T47D (cell line): Measurements from ENCODE around the gene PRKCH.
"Not testable (repeated sequence)": the region's sequence is repeated elsewhere in the genome, so short reads cannot be mapped to it uniquely, and the experiment has no call there.

Experiments used
- DNase-seq, 2 experiments: peaks; one replicate each; pipeline versions ENCODE4 v3.0.0 to v3.0.0-alpha.2; 2011 to 2012; ENCODE audit warnings: low read depth in 1 of 2, low spot score in 1 of 2
- JUND ChIP-seq: IDR thresholded peaks from 2 replicates; pipeline ENCODE4 v1.6.1; 2012; ENCODE audit warnings: low read depth
- in situ Hi-C: cut with HindIII; loops from 2 replicates; pipeline ENCODE4 v1.10.0; 2016; ENCODE audit warnings: low sequenced_read_pairs, low pct_unique_long_range_greater_than_20kb

The PRKCH gene

GRCh38 chr14:61290701-61291100 is 30.7 kb upstream of the PRKCH start:
- no peak for TF ChIP-seq JUND
- DNase-seq, result no peak
- in situ Hi-C loops, result no loop called here

GRCh38 chr14:61296151-61296550 is 25.2 kb upstream of the PRKCH start:
- no peak for TF ChIP-seq JUND
- DNase-seq, result no peak
- in situ Hi-C loops, result no loop called here

GRCh38 chr14:61296719-61297502 is 24.5 kb upstream of the PRKCH start:
- DNase-seq, result peak; percentile 25 to 70
- no peak for TF ChIP-seq JUND
- in situ Hi-C loops, result no loop called here

- in situ Hi-C loops, result no loop called here
- TF ChIP-seq JUND, result no peak
- DNase-seq, result no peak
These were observed 23.8 kb upstream of the PRKCH start for GRCh38 chr14:61297581-61297980.

- no peak for TF ChIP-seq JUND
- no peak for DNase-seq
- in situ Hi-C loops, result no loop called here
These were observed 22.6 kb upstream of the PRKCH start for GRCh38 chr14:61298824-61299223.

GRCh38 chr14:61300209-61300608 is 21.2 kb upstream of the PRKCH start:
- TF ChIP-seq JUND, result no peak
- in situ Hi-C loops, result no loop called here
- DNase-seq, result no peak

GRCh38 chr14:61300754-61301153 is 20.6 kb upstream of the PRKCH start:
- DNase-seq, result no peak
- in situ Hi-C loops, result no loop called here
- no peak for TF ChIP-seq JUND

- TF ChIP-seq JUND, result no peak
- no peak for DNase-seq
- in situ Hi-C loops, result no loop called here
These were observed 16.7 kb upstream of the PRKCH start for GRCh38 chr14:61304688-61305087.

GRCh38 chr14:61308198-61308597 is 13.2 kb upstream of the PRKCH start:
- TF ChIP-seq JUND, result no peak
- in situ Hi-C loops, result no loop called here
- no peak for DNase-seq

- in situ Hi-C loops, DNase-seq: not testable (repeated sequence)
These were observed 12.7 kb upstream of the PRKCH start for GRCh38 chr14:61308701-61309100.

GRCh38 chr14:61315313-61315712 is 6.1 kb upstream of the PRKCH start:
- in situ Hi-C loops, result no loop called here
- TF ChIP-seq JUND, result no peak
- no peak for DNase-seq

- in situ Hi-C loops, result no loop called here
- TF ChIP-seq JUND, result no peak
- DNase-seq, result no peak
These were observed 2.3 kb upstream of the PRKCH start for GRCh38 chr14:61319086-61319485.

GRCh38 chr14:61319706-61320105 is 1.7 kb upstream of the PRKCH start:
- no peak for DNase-seq
- no peak for TF ChIP-seq JUND
- in situ Hi-C loops, result no loop called here

GRCh38 chr14:61320170-61320569 is 1.2 kb upstream of the PRKCH start:
- in situ Hi-C loops, DNase-seq: not testable (repeated sequence)
